Mesenteric fat pad (tissue), 1 donor: ENCODE data around the gene LMO2. TPM values are rescaled to one million over a fixed set of nuclear protein-coding genes. Genes with fewer than 3 reads are reported as not detected.

Source experiments
- DNase-seq: peaks from one replicate; pipeline ENCODE4 v3.0.0-alpha.2; 2020; ENCODE audit warnings: low spot score
- total RNA-seq: library from RNA; stranded (reverse); fragmentation: NEBNext Ultra II Directional; extraction: Animal tissue kit (Norgen Biotek cat#: 25700); gene quantifications from one replicate; pipeline ENCODE4 v1.2.1, GENCODE V29; 2021
- donor health status: DM: yes; HTN: yes; CAD: no.

The LMO2 gene
- total RNA-seq, 1 donor from 2014 or later = 27.3 TPM

- no peak for DNase-seq
These were observed 2.0 kb downstream of the LMO2 start for GRCh38 chr11:33889821-33890378.

GRCh38 chr11:33889296-33889695 is 2.6 kb downstream of the LMO2 start:
- no peak for DNase-seq

- DNase-seq = no peak
These were observed 4.0 kb downstream of the LMO2 start for GRCh38 chr11:33887886-33888285.

- no peak for DNase-seq
These were observed 6.4 kb downstream of the LMO2 start for GRCh38 chr11:33885338-33886005.

GRCh38 chr11:33884601-33885000 is 7.3 kb downstream of the LMO2 start:
- no peak for DNase-seq

- DNase-seq = no peak
These were observed 7.8 kb downstream of the LMO2 start for GRCh38 chr11:33884035-33884434.

- DNase-seq = no peak
These were observed 10.0 kb downstream of the LMO2 start for GRCh38 chr11:33881651-33882503.

GRCh38 chr11:33880979-33881378 is 10.9 kb downstream of the LMO2 start:
- DNase-seq = no peak

- no peak for DNase-seq
These were observed 12.5 kb downstream of the LMO2 start for GRCh38 chr11:33879375-33879774.

- DNase-seq = no peak
These were observed 14.8 kb downstream of the LMO2 start for GRCh38 chr11:33877038-33877437.

GRCh38 chr11:33875621-33876294 is 16.1 kb downstream of the LMO2 start:
- no peak for DNase-seq

GRCh38 chr11:33874910-33875490 is 16.9 kb downstream of the LMO2 start:
- no peak for DNase-seq

- no peak for DNase-seq
These were observed 17.4 kb downstream of the LMO2 start for GRCh38 chr11:33874433-33874832.

GRCh38 chr11:33869481-33870422 is 22.1 kb downstream of the LMO2 start:
- DNase-seq = no peak

- DNase-seq = no peak
These were observed 23.0 kb downstream of the LMO2 start for GRCh38 chr11:33868647-33869461.

GRCh38 chr11:33867996-33868646 is 23.8 kb downstream of the LMO2 start:
- DNase-seq = no peak

GRCh38 chr11:33867561-33867960 is 24.3 kb downstream of the LMO2 start:
- no peak for DNase-seq

- no peak for DNase-seq
These were observed 24.9 kb downstream of the LMO2 start for GRCh38 chr11:33866936-33867335.

GRCh38 chr11:33864479-33864878 is 27.4 kb downstream of the LMO2 start:
- no peak for DNase-seq
